CD8-positive, alpha-beta memory T cell (primary cell): ENCODE results near the gene STX12. TPM values are rescaled to one million over a fixed set of nuclear protein-coding genes. Genes with fewer than 3 reads are reported as not detected.
A peak's percentile ranks its signal among the peaks of the same experiment; 100 is the strongest.
"Not testable (repeated sequence)": the region's sequence is repeated elsewhere in the genome, so short reads cannot be mapped to it uniquely, and the experiment has no call there.

Experiments
- CTCF ChIA-PET: fragments of 350-600 bp; sonication (Branson Sonifier 250); formaldehyde crosslinking; loops from one replicate; lab custom pipeline; 2021; ENCODE audit warnings: antibody characterized with exemption; lab: Charles Lee
- POLR2A ChIA-PET: fragments of 350-600 bp; sonication (Branson Sonifier 250); formaldehyde crosslinking; loops from one replicate; lab custom pipeline; 2021; ENCODE audit warnings: antibody characterized with exemption; lab: Charles Lee
- DNase-seq, 5 donors: peaks; one replicate each; pipeline versions ENCODE4 v3.0.0 to v3.0.0-alpha.2; 2020 to 2022; ENCODE audit warnings: mixed read lengths in 1 of 5
- H3K27ac ChIP-seq: one replicate; pipeline ENCODE4 v1.7.0; 2013; ENCODE audit warnings: low read depth, mild to moderate bottlenecking, low read length, moderate library complexity
- H3K27me3 ChIP-seq: 2 replicates; pipeline ENCODE4 v1.7.0; 2013; ENCODE audit warnings: low read length, mild to moderate bottlenecking; ENCODE audit not compliant: insufficient read depth, poor library complexity, severe bottlenecking
- H3K36me3 ChIP-seq: 2 replicates; pipeline ENCODE4 v1.7.0; 2013; ENCODE audit warnings: mild to moderate bottlenecking, low read length, moderate library complexity; ENCODE audit not compliant: insufficient read depth
- H3K4me1 ChIP-seq: 2 replicates; pipeline ENCODE4 v1.7.0; 2013; ENCODE audit warnings: mild to moderate bottlenecking, low read length, moderate library complexity; ENCODE audit not compliant: insufficient read depth
- H3K4me3 ChIP-seq: 2 replicates; pipeline ENCODE4 v1.7.0; 2013; ENCODE audit warnings: mild to moderate bottlenecking, low read length
- H3K9me3 ChIP-seq: 2 replicates; pipeline ENCODE4 v1.7.0; 2013; ENCODE audit warnings: mild to moderate bottlenecking, low read length
- H3K27ac Mint-ChIP-seq, 8 donors: one replicate each; pipeline ENCODE4 v1.8.0; 2020 to 2021; ENCODE audit warnings: mixed read lengths in 8 of 8, mild to moderate bottlenecking in 6 of 8, inconsistent platforms in 3 of 8, moderate library complexity in 3 of 8
- H3K27me3 Mint-ChIP-seq, 2 donors: one replicate each; pipeline ENCODE4 v1.8.0; 2020 to 2021; ENCODE audit warnings: mixed read lengths in 2 of 2, mild to moderate bottlenecking in 1 of 2, moderate library complexity in 1 of 2
- H3K36me3 Mint-ChIP-seq, 3 donors: one replicate each; pipeline ENCODE4 v1.8.0; 2020 to 2021; ENCODE audit warnings: mixed read lengths in 3 of 3, inconsistent platforms in 1 of 3, mild to moderate bottlenecking in 1 of 3
- H3K4me1 Mint-ChIP-seq, 3 donors: one replicate each; pipeline ENCODE4 v1.8.0; 2020 to 2021; ENCODE audit warnings: mixed read lengths in 3 of 3, inconsistent platforms in 1 of 3, mild to moderate bottlenecking in 1 of 3
- H3K4me3 Mint-ChIP-seq, 7 donors: one replicate each; pipeline ENCODE4 v1.8.0; 2020 to 2021; ENCODE audit warnings: mixed read lengths in 7 of 7, mild to moderate bottlenecking in 6 of 7, moderate library complexity in 4 of 7, inconsistent platforms in 2 of 7
- H3K9me3 Mint-ChIP-seq, 5 donors: one replicate each; pipeline ENCODE4 v1.8.0; 2020 to 2022; ENCODE audit warnings: mixed read lengths in 5 of 5, mild to moderate bottlenecking in 3 of 5, moderate library complexity in 2 of 5, inconsistent platforms in 1 of 5
- polyA plus RNA-seq: library from polyadenylated mRNA; unstranded; fragments of 300-500 nt; fragmentation: Illumina TruSeq; gene quantifications from one replicate; pipeline ENCODE4 v1.2.3, GENCODE V29; 2021
- total RNA-seq, 2 experiments: library from RNA; stranded (reverse); gene quantifications; one replicate each; pipeline ENCODE4 v1.2.3, GENCODE V29; 2021

Gene STX12
- total and polyA plus RNA-seq, 3 experiments from 2014 or later: 18.8 to 23.4 (median 21.3) TPM

- Mint-ChIP-seq H3K9me3 (no peaks in the 10 kb centered on the region), H3K27ac (no peak overlapping the region), H3K4me1 (peaks cover 17 to 34% (median 25%) of the 10 kb centered on the region in 3 donors), H3K36me3 (no peaks in the 10 kb centered on the region), H3K4me3 (no peak overlapping the region), H3K27me3 (no peaks in the 10 kb centered on the region)
- Histone ChIP-seq H3K4me1 (peaks cover 26% of the 10 kb centered on the region), H3K36me3 (no peaks in the 10 kb centered on the region), H3K27me3 (no peaks in the 10 kb centered on the region), H3K27ac (no peak overlapping the region), H3K9me3 (no peaks in the 10 kb centered on the region), H3K4me3 (no peak overlapping the region)
- POLR2A ChIA-PET: no interaction called here
- CTCF ChIA-PET: no interaction called here
- DNase-seq: no peak
These were observed 90.5 kb downstream of the STX12 start for GRCh38 chr1:27863538-27863915.

- H3K36me3 Mint-ChIP-seq: no peaks in the 10 kb centered on the region
These were observed 91.4 kb downstream of the STX12 start for GRCh38 chr1:27864264-27864895.

DNA sequence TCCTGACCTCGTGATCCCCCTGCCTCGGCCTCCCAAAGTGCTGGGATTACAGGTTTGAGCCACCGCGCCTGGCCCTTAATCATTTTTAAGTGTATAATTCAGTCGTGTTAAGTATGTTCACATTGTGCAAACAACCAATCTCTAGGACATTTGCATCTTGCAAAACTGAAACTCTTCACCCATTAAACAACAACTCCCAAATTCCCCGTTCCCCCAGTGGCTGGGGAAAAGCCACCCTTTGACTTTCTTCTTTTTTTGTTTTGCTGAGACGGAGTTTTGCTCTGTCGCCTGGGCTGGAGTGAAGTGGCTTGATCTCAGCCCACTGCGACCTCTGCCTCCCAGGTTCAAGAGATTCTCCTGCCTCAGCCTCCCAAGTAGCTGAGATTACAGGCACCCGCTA lies 92.8 kb downstream of the STX12 start:
- Mint-ChIP-seq H3K36me3 (no peaks in the 10 kb centered on the region), H3K27ac (peak overlapping the region in 2 of 8 donors; percentile 3 to 87), H3K4me3 (no peak overlapping the region), H3K4me1 (peaks cover 32 to 45% (median 38%) of the 10 kb centered on the region in 3 donors), H3K27me3 (no peaks in the 10 kb centered on the region), H3K9me3 (no peaks in the 10 kb centered on the region)
- Histone ChIP-seq H3K27ac (no peak overlapping the region), H3K9me3 (no peaks in the 10 kb centered on the region), H3K4me3 (no peak overlapping the region), H3K36me3 (no peaks in the 10 kb centered on the region), H3K27me3 (no peaks in the 10 kb centered on the region), H3K4me1 (peaks cover 43% of the 10 kb centered on the region)
- ChIA-PET CTCF (interaction anchor here (1.4 kb wide), 1 partner anchor 75 kb away, joined by 3 read pairs; no protein-coding TSS in a partner anchor), POLR2A (no interaction called here)
- peak in 1 of 5 donors; percentile 10 for DNase-seq

More at GRCh38 chr1:27864264-27864895, 91.4 kb downstream of the STX12 start:
- peaks cover 25 to 38% (median 34%) of the 10 kb centered on the region in 3 donors for H3K4me1 Mint-ChIP-seq
- H3K4me3 Mint-ChIP-seq: peak overlapping the region in 1 of 7 donors; percentile 24
- CTCF ChIA-PET: no interaction called here
- no peak for DNase-seq
- peak overlapping the region in 5 of 8 donors; percentile 23 to 74 (median 69) for H3K27ac Mint-ChIP-seq
- H3K27me3 Mint-ChIP-seq: no peaks in the 10 kb centered on the region
- Histone ChIP-seq H3K27ac (no peak overlapping the region), H3K27me3 (no peaks in the 10 kb centered on the region), H3K4me3 (no peak overlapping the region), H3K36me3 (no peaks in the 10 kb centered on the region), H3K9me3 (no peaks in the 10 kb centered on the region), H3K4me1 (peaks cover 33% of the 10 kb centered on the region)
- POLR2A ChIA-PET: no interaction called here
- H3K9me3 Mint-ChIP-seq: no peaks in the 10 kb centered on the region

DNA sequence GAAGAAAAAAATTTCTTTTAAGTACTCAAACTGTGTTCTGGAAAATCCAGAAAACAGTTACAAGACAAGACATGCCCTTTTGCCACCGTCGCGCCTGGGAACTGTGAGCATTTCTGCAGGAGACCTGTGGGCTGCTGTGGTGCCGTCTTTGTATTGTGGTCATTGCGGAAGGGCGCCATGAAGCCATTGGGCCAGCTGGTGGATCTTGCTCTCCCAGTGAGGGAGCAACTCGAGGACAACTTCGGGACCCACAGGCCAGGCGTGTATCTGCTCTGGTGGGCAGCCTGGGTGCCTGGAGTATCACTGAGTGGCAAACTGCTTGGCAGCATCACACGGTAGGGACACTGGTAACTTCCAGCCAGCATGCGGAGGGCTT lies 95.5 kb downstream of the STX12 start:
- Histone ChIP-seq H3K36me3 (no peaks in the 10 kb centered on the region), H3K27me3 (no peaks in the 10 kb centered on the region), H3K9me3 (no peaks in the 10 kb centered on the region), H3K4me1 (peaks cover 48% of the 10 kb centered on the region), H3K27ac (peak overlapping the region; percentile 70), H3K4me3 (peak overlapping the region; percentile 56)
- Mint-ChIP-seq H3K27me3 (no peaks in the 10 kb centered on the region), H3K4me3 (peak overlapping the region; percentile 31 to 84 (median 80)), H3K27ac (peak overlapping the region; percentile 74 to 99 (median 95)), H3K4me1 (peaks cover 40 to 50% (median 43%) of the 10 kb centered on the region in 3 donors), H3K9me3 (no peaks in the 10 kb centered on the region), H3K36me3 (peaks cover 0 to 6% (median 0%) of the 10 kb centered on the region in 3 donors)
- CTCF ChIA-PET: interaction anchor here (0.7 kb wide), 1 partner anchor 388 kb away, joined by 3 read pairs; no protein-coding TSS in a partner anchor
- POLR2A ChIA-PET: no interaction called here
- no peak for DNase-seq

- H3K4me3 Mint-ChIP-seq: peak overlapping the region; percentile 31 to 90 (median 80)
- Histone ChIP-seq H3K4me1 (peaks cover 48% of the 10 kb centered on the region), H3K36me3 (no peaks in the 10 kb centered on the region), H3K9me3 (no peaks in the 10 kb centered on the region), H3K4me3 (peak overlapping the region; percentile 56), H3K27me3 (no peaks in the 10 kb centered on the region), H3K27ac (peak overlapping the region; percentile 70)
- H3K9me3 Mint-ChIP-seq: no peaks in the 10 kb centered on the region
- CTCF ChIA-PET: interaction anchor here (0.9 kb wide), 1 partner anchor 11 kb away, joined by 4 read pairs; no protein-coding TSS in a partner anchor
- POLR2A ChIA-PET: interaction anchor here (0.6 kb wide), 1 partner anchor 124 kb away, joined by 6 read pairs; no protein-coding TSS in a partner anchor
- H3K4me1 Mint-ChIP-seq: peaks cover 39 to 50% (median 43%) of the 10 kb centered on the region in 3 donors
- H3K27ac Mint-ChIP-seq: peak overlapping the region; percentile 74 to 99 (median 95)
- peaks cover 0 to 6% (median 0%) of the 10 kb centered on the region in 3 donors for H3K36me3 Mint-ChIP-seq
- no peaks in the 10 kb centered on the region for H3K27me3 Mint-ChIP-seq
- peak; percentile 45 to 83 (median 74) for DNase-seq
These were observed 96.1 kb downstream of the STX12 start for GRCh38 chr1:27868932-27869718.

DNA sequence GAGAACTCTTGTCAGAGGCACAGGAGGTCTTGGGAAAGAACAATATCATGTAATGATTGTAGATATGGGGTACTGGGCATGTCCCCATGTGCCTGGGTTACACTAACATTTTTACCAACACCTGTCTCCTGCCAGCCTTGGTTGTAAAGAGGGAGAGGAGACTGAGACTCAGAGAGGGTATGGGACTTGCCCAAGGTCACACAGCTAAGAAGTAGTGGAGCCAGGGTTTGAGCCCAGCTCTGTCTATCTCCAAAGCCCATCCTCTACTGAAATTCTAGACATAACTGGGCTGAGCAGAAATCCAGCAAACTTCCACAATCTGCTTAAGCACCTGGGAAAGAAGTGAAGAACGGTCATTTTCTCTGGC lies 96.7 kb downstream of the STX12 start:
- CTCF ChIA-PET: interaction anchor here (0.9 kb wide), 1 partner anchor 12 kb away, joined by 4 read pairs; no protein-coding TSS in a partner anchor
- Histone ChIP-seq H3K4me1 (peaks cover 46% of the 10 kb centered on the region), H3K4me3 (peak overlapping the region; percentile 56), H3K36me3 (no peaks in the 10 kb centered on the region), H3K27me3 (no peaks in the 10 kb centered on the region), H3K9me3 (no peaks in the 10 kb centered on the region), H3K27ac (peak overlapping the region; percentile 70)
- POLR2A ChIA-PET: interaction anchor here (0.6 kb wide), 1 partner anchor 123 kb away, joined by 6 read pairs; no protein-coding TSS in a partner anchor
- H3K9me3 Mint-ChIP-seq: no peaks in the 10 kb centered on the region
- peak overlapping the region; percentile 31 to 90 (median 80) for H3K4me3 Mint-ChIP-seq
- no peaks in the 10 kb centered on the region for H3K27me3 Mint-ChIP-seq
- peaks cover 36 to 48% (median 43%) of the 10 kb centered on the region in 3 donors for H3K4me1 Mint-ChIP-seq
- peaks cover 0 to 6% (median 0%) of the 10 kb centered on the region in 3 donors for H3K36me3 Mint-ChIP-seq
- H3K27ac Mint-ChIP-seq: peak overlapping the region; percentile 74 to 99 (median 95)
- DNase-seq: peak in 1 of 5 donors; percentile 30

- H3K36me3 Mint-ChIP-seq, H3K36me3 ChIP-seq, DNase-seq, H3K4me3 ChIP-seq, H3K27me3 Mint-ChIP-seq, POLR2A ChIA-PET, H3K9me3 Mint-ChIP-seq, CTCF ChIA-PET, H3K27me3 ChIP-seq, H3K27ac ChIP-seq, H3K9me3 ChIP-seq: not testable (repeated sequence)
- H3K4me1 Mint-ChIP-seq: peaks cover 40 to 57% (median 45%) of the 10 kb centered on the region in 3 donors
- peak overlapping the region in 4 of 7 donors; percentile 75 to 86 (median 80) for H3K4me3 Mint-ChIP-seq
- H3K27ac Mint-ChIP-seq: peak overlapping the region in 3 of 8 donors; percentile 24 to 42 (median 38)
- peaks cover 48% of the 10 kb centered on the region for H3K4me1 ChIP-seq
These were observed 98.1 kb downstream of the STX12 start for GRCh38 chr1:27871076-27871475.
